ENCODE results near the gene STMN3. TPM values are rescaled to one million over a fixed set of nuclear protein-coding genes. Genes with fewer than 3 reads are reported as not detected.
A peak's percentile ranks its signal among the peaks of the same experiment; 100 is the strongest.

Gene STMN3
- total RNA-seq, 1 experiment from 2014 or later: 138 TPM

DNA sequence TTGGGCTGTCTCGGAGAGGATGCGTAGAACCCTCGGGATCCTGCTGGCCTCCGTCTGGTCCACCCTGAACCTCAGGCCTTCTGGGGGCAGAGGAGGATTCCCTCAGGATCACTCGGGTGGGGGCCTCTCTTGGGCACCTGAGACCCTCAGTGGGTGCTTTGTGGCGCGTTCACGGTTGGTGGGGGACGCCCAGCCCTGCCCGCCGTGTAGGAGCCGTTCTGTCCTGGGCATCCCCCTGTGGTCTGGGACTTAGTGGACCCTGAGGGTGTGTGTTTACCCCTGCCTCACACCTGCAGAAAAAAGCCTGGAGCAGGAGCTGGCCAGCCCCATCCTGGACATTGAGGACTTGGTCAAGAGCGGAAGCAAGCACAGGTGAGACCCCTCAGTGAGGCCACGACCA is 12.5 kb upstream of the STMN3 start:
- peaks cover 40% of the 10 kb centered on the region for H3K79me2 ChIP-seq (ENCODE audit: insufficient read depth, low read length)
- H3K4me3 ChIP-seq (replicated peaks in 1 of 2; ENCODE audit: low read depth in 1 of 2, low read length in 2 of 2): no peak overlapping the region
- no peaks in the 10 kb centered on the region for H4K20me1 ChIP-seq (ENCODE audit: insufficient read depth)
- H3K27ac ChIP-seq (ENCODE audit: low read depth, low read length): no peak overlapping the region
- intact Hi-C loops (cut with micrococcal nuclease): no loop called here
- TF ChIP-seq ELF1 (IDR thresholded peaks at IDR 0.05; ENCODE audit: borderline replicate concordance, low read depth) (no peak), RAD21 (IDR thresholded peaks at IDR 0.05; ENCODE audit: low read depth) (no peak)
- no peaks in the 10 kb centered on the region for H3K27me3 ChIP-seq (ENCODE audit: insufficient read depth, low read length)
- no peaks in the 10 kb centered on the region for H3K4me1 ChIP-seq (ENCODE audit: control insufficient read depth in 1 of 2, insufficient read depth in 2 of 2, low read length in 2 of 2)
- no peak overlapping the region for H2AFZ ChIP-seq (ENCODE audit: low read depth, low read length, poor library complexity, severe bottlenecking)
- POLR2A ChIA-PET: no interaction called here
- DNase-seq (ENCODE audit: low read depth, low spot score) (no peak), ATAC-seq (no peak)
- CTCF ChIA-PET: no interaction called here
- RAD21 ChIA-PET (ENCODE audit: low non-redundant PET in 1 of 2, low total read pairs in 2 of 2, uncharacterized antibody in 2 of 2, unreplicated experiment in 2 of 2): no interaction called here
- no peaks in the 10 kb centered on the region for H3K9me2 ChIP-seq (ENCODE audit: insufficient read depth)
- H3K36me3 ChIP-seq (ENCODE audit: control insufficient read depth in 1 of 2, insufficient read depth in 2 of 2, low read length in 2 of 2): peaks cover 21 to 51% of the 10 kb centered on the region in 2 experiments
- H3K4me2 ChIP-seq (ENCODE audit: low read length): no peak overlapping the region
- BruUV-seq (replicated peaks): no TSS peak
- no peak overlapping the region for H3K9ac ChIP-seq (ENCODE audit: low read length)
- H3K9me3 ChIP-seq (ENCODE audit: control insufficient read depth in 1 of 2, insufficient read depth in 1 of 2, low read depth in 1 of 2, low read length in 2 of 2): no peaks in the 10 kb centered on the region

DNA sequence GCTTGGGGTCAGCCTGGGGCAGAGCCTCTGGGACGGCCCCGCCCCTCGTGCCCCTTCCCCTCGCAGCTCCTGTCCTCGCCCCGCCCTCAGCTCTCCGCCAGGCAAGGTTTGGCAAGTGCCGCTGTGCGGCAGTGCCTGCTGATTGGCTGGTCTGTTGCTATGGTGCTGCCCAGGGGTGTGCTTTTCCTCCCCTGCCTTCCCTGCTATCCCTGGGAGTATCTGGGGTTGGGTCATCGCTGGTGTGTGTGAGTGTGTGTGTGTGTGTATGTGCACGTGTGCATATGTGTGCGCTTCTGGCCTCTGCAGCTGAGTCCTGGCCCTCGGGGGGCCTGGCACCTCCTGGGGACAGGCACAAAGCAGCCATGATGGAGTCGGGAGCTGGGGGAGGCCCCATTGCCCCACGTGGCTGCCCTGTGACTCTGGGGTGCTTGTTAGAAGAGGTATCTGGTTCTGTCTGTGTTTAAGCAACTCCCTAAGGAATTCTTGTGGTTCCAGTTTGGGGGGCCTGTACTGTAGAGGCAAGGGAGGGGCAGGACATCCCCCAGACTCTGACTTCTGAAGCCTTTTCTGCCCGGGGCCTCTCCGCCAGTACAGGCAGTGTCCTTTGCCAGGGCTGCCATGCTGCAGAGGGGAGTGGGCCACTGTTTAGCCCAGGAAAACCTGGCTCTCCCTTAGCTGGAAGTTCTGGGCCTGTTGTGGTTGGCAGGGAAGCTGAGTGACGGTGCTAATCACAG is 11.8 kb upstream of the STMN3 start:
- Histone ChIP-seq H3K9me3 (ENCODE audit: control insufficient read depth in 1 of 2, insufficient read depth in 1 of 2, low read depth in 1 of 2, low read length in 2 of 2) (no peaks in the 10 kb centered on the region), H3K27ac (ENCODE audit: low read depth, low read length) (no peak overlapping the region; the same call in 1 of the 2 replicates), H3K9ac (ENCODE audit: low read length) (no peak overlapping the region), H2AFZ (ENCODE audit: low read depth, low read length, poor library complexity, severe bottlenecking) (no peak overlapping the region), H3K4me1 (ENCODE audit: control insufficient read depth in 1 of 2, insufficient read depth in 2 of 2, low read length in 2 of 2) (no peaks in the 10 kb centered on the region), H3K4me3 (replicated peaks in 1 of 2; ENCODE audit: low read depth in 1 of 2, low read length in 2 of 2) (no peak overlapping the region), H3K79me2 (ENCODE audit: insufficient read depth, low read length) (peaks cover 46% of the 10 kb centered on the region), H3K27me3 (ENCODE audit: insufficient read depth, low read length) (no peaks in the 10 kb centered on the region), H3K9me2 (ENCODE audit: insufficient read depth) (no peaks in the 10 kb centered on the region), H4K20me1 (ENCODE audit: insufficient read depth) (no peaks in the 10 kb centered on the region), H3K36me3 (ENCODE audit: control insufficient read depth in 1 of 2, insufficient read depth in 2 of 2, low read length in 2 of 2) (peaks cover 21 to 51% of the 10 kb centered on the region in 2 experiments), H3K4me2 (ENCODE audit: low read length) (no peak overlapping the region)
- ChIA-PET CTCF (no interaction called here), RAD21 (ENCODE audit: low non-redundant PET in 1 of 2, low total read pairs in 2 of 2, uncharacterized antibody in 2 of 2, unreplicated experiment in 2 of 2) (no interaction called here), POLR2A (no interaction called here)
- no TSS peak for BruUV-seq (replicated peaks)
- peak; percentile 67 for ATAC-seq
- TF ChIP-seq SRF (IDR thresholded peaks at IDR 0.05; ENCODE audit: low read depth) (no peak), EGR1 (IDR thresholded peaks at IDR 0.05; ENCODE audit: low read depth) (no peak), TCF7L2 (IDR thresholded peaks at IDR 0.05; ENCODE audit: borderline replicate concordance, extremely low read depth, insufficient read depth, insufficient read length) (no peak), JUND (IDR thresholded peaks at IDR 0.05) (no peak), ZFX (IDR thresholded peaks at IDR 0.05) (no peak), YY1 (IDR thresholded peaks at IDR 0.05; ENCODE audit: extremely low read depth, insufficient replicate concordance, low read depth, low read length) (no peak), EZH2phosphoT487 (IDR thresholded peaks at IDR 0.05; ENCODE audit: borderline replicate concordance) (no peak)
- TF ChIP-seq, protein P1, sequence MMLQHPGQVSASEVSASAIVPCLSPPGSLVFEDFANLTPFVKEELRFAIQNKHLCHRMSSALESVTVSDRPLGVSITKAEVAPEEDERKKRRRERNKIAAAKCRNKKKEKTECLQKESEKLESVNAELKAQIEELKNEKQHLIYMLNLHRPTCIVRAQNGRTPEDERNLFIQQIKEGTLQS (IDR thresholded peaks at IDR 0.05): no peak
- DNase-seq (ENCODE audit: low read depth, low spot score): no peak
- intact Hi-C loops (cut with micrococcal nuclease): no loop called here
